Keratinocyte (primary cell): ENCODE measurements around the gene RICTOR. TPM values are rescaled to one million over a fixed set of nuclear protein-coding genes. Genes with fewer than 3 reads are reported as not detected.

Experiments
- DNase-seq: peaks from one replicate; pipeline ENCODE4 v3.0.0-alpha.2; 2011; ENCODE audit warnings: low read depth, missing footprints, low spot score
- FAIRE-seq: peaks from 2 replicates; lab custom pipeline; 2011; peaks lifted over from hg19 to GRCh38; lab: Jason Lieb, UNC
- H2AFZ ChIP-seq: 2 replicates; pipeline ENCODE4 v1.6.0; 2012; ENCODE audit warnings: low read length, control low read depth, inconsistent platforms; ENCODE audit not compliant: control insufficient read depth
- H3K27ac ChIP-seq: 2 replicates; pipeline ENCODE4 v1.5.1; 2011; ENCODE audit warnings: low read length; ENCODE audit not compliant: control insufficient read depth, insufficient read depth
- H3K27me3 ChIP-seq: 3 replicates; pipeline ENCODE4 v1.6.0; 2011; ENCODE audit warnings: low read length; ENCODE audit not compliant: control insufficient read depth, insufficient read depth; ENCODE audit errors: extremely low read depth
- H3K36me3 ChIP-seq, 2 experiments: 2 replicates in 1 of 2; 3 replicates in 1 of 2; pipeline ENCODE4 v1.5.1; 2011; ENCODE audit warnings: low read length in 2 of 2, mild to moderate bottlenecking in 1 of 2; ENCODE audit not compliant: control insufficient read depth in 2 of 2, insufficient read depth in 2 of 2; ENCODE audit errors: extremely low read depth in 1 of 2
- H3K4me1 ChIP-seq: 3 replicates; pipeline ENCODE4 v1.5.1; 2011; ENCODE audit warnings: low read length; ENCODE audit not compliant: control insufficient read depth, insufficient read depth; ENCODE audit errors: extremely low read depth
- H3K4me2 ChIP-seq: 3 replicates; pipeline ENCODE4 v1.6.0; 2011; ENCODE audit warnings: low read depth, low read length; ENCODE audit not compliant: control insufficient read depth, insufficient read depth; ENCODE audit errors: extremely low read depth
- H3K4me3 ChIP-seq, 3 experiments: fragments of 200-600 bp in 1 of 3; sonication (generic) in 1 of 3; 2 replicates in 2 of 3; 3 replicates in 1 of 3; pipeline ENCODE4 v1.5.1; 2011 to 2016; ENCODE audit warnings: low read length in 3 of 3, mild to moderate bottlenecking in 3 of 3, control low read depth in 2 of 3, inconsistent platforms in 1 of 3, low read depth in 1 of 3, mixed read lengths in 1 of 3, mixed run types in 1 of 3, moderate library complexity in 1 of 3; ENCODE audit not compliant: control insufficient read depth in 2 of 3, insufficient read depth in 2 of 3; ENCODE audit errors: extremely low read depth in 1 of 3
- H3K79me2 ChIP-seq: 2 replicates; pipeline ENCODE4 v1.6.0; 2012; ENCODE audit warnings: low read length; ENCODE audit not compliant: control insufficient read depth, insufficient read depth
- H3K9ac ChIP-seq: 3 replicates; pipeline ENCODE4 v1.6.0; 2011; ENCODE audit warnings: low read length; ENCODE audit not compliant: control insufficient read depth, insufficient read depth; ENCODE audit errors: extremely low read depth
- H3K9me1 ChIP-seq: 3 replicates; pipeline ENCODE4 v1.6.0; 2011; ENCODE audit warnings: low read length; ENCODE audit not compliant: control insufficient read depth, insufficient read depth; ENCODE audit errors: extremely low read depth
- H3K9me3 ChIP-seq: 2 replicates; pipeline ENCODE4 v1.5.1; 2012; ENCODE audit warnings: low read depth, low read length; ENCODE audit not compliant: control insufficient read depth
- H4K20me1 ChIP-seq: 3 replicates; pipeline ENCODE4 v1.6.0; 2011; ENCODE audit warnings: low read length; ENCODE audit not compliant: control insufficient read depth, insufficient read depth; ENCODE audit errors: extremely low read depth
- CTCF ChIP-seq, 3 experiments: IDR thresholded peaks in 1 of 3; conservative IDR thresholded peaks in 1 of 3; optimal IDR thresholded peaks in 1 of 3; 2 replicates in 2 of 3; 3 replicates in 1 of 3; pipeline versions ENCODE3 to v1.5.1; 2011; ENCODE audit warnings: low read length in 3 of 3, mild to moderate bottlenecking in 3 of 3, moderate library complexity in 2 of 3, control low read depth in 1 of 3, inconsistent platforms in 1 of 3; ENCODE audit not compliant: insufficient read depth in 2 of 3; ENCODE audit errors: extremely low read depth in 1 of 3
- EZH2 ChIP-seq: IDR thresholded peaks from one replicate; pipeline ENCODE4 v1.6.1; 2012; ENCODE audit warnings: inconsistent platforms, mild to moderate bottlenecking, low read length, moderate library complexity
- dilution Hi-C: fragments of 300-500 bp; cut with MboI; formaldehyde crosslinking; loops from one replicate; pipeline ENCODE4 v1.7.0; 2020; ENCODE audit warnings: low sequenced_read_pairs; ENCODE audit not compliant: extremely low pct_ligation_motif_present
- polyA plus RNA-seq, 5 experiments: library from polyadenylated mRNA; depleted of rRNA in 3 of 5; stranded (reverse) in 3 of 5; stranded (forward) in 1 of 5; unstranded in 1 of 5; fragments of >200 nt; gene quantifications; 1 replicate in 1 of 5; 2 replicates in 3 of 5; 3 replicates in 1 of 5; pipeline versions ENCODE4 v1.2.1 to v1.2.3, GENCODE V29; 2011 to 2012; ENCODE audit warnings: missing spikeins in 2 of 5, low read depth in 1 of 5, low replicate concordance in 1 of 5

The RICTOR gene
- polyA plus RNA-seq, 1 donor (not counting 4 experiments of a cell fraction or from before 2014, with no cell fraction given) = 11.5 TPM

- no peaks in the 10 kb centered on the region for H3K4me1 ChIP-seq
- H3K9ac ChIP-seq = no peak overlapping the region
- no peak overlapping the region for H3K4me3 ChIP-seq
- no peaks in the 10 kb centered on the region for H3K9me3 ChIP-seq
- dilution Hi-C loops = no loop called here
- H3K36me3 ChIP-seq = no peaks in the 10 kb centered on the region
- no peak overlapping the region for H3K4me2 ChIP-seq
- no peak overlapping the region for H3K27ac ChIP-seq
- FAIRE-seq (no peak), DNase-seq (no peak)
- no peaks in the 10 kb centered on the region for H3K79me2 ChIP-seq
- H3K9me1 ChIP-seq = no peaks in the 10 kb centered on the region
- H3K27me3 ChIP-seq = peaks cover 9% of the 10 kb centered on the region
- TF ChIP-seq CTCF (optimal IDR thresholded peaks at IDR 0.05 in 1 of 3, IDR thresholded peaks at IDR 0.05 in 1 of 3, conservative IDR thresholded peaks at IDR 0.05 in 1 of 3; ENCODE audit: extremely low read depth in 1 of 3, insufficient read depth in 2 of 3, low read length in 3 of 3) (no peak), EZH2 (no peak)
- no peak overlapping the region for H2AFZ ChIP-seq
- no peaks in the 10 kb centered on the region for H4K20me1 ChIP-seq
These were observed 47.7 kb upstream of the RICTOR start for GRCh38 chr5:39121922-39122321.

GRCh38 chr5:39121315-39121714 lies 47.1 kb upstream of the RICTOR start:
- no peak for FAIRE-seq
- H3K27ac ChIP-seq = no peak overlapping the region
- dilution Hi-C loops = no loop called here

More at GRCh38 chr5:39121315-39121714, 47.1 kb upstream of the RICTOR start:
- Histone ChIP-seq H3K9me1 (no peaks in the 10 kb centered on the region), H3K4me3 (no peak overlapping the region), H3K27me3 (peaks cover 9% of the 10 kb centered on the region), H3K79me2 (no peaks in the 10 kb centered on the region), H2AFZ (no peak overlapping the region), H3K4me2 (no peak overlapping the region), H3K9me3 (no peaks in the 10 kb centered on the region), H3K9ac (no peak overlapping the region), H4K20me1 (no peaks in the 10 kb centered on the region), H3K36me3 (no peaks in the 10 kb centered on the region), H3K4me1 (no peaks in the 10 kb centered on the region)
- no peak for TF ChIP-seq EZH2
- no peak for TF ChIP-seq CTCF (optimal IDR thresholded peaks at IDR 0.05 in 1 of 3, IDR thresholded peaks at IDR 0.05 in 1 of 3, conservative IDR thresholded peaks at IDR 0.05 in 1 of 3; ENCODE audit: extremely low read depth in 1 of 3, insufficient read depth in 2 of 3, low read length in 3 of 3)
- no peak for DNase-seq
